Erythroblast (primary cell): ENCODE results near the gene AGTRAP.
A peak's percentile ranks its signal among the peaks of the same experiment; 100 is the strongest.

Source experiments
- DNase-seq, 2 experiments: peaks; one replicate each; lab custom pipeline; 2025; lab: John Stamatoyannopoulos, UW
- GATA1 ChIP-seq: IDR thresholded peaks from 2 replicates; pipeline ENCODE4 v1.6.1; 2011; ENCODE audit warnings: low read depth, mild to moderate bottlenecking, control low read depth, low read length, moderate library complexity
- POLR2A ChIP-seq: IDR thresholded peaks from 2 replicates; pipeline ENCODE4 v1.6.1; 2011; ENCODE audit warnings: mild to moderate bottlenecking, low read length

Gene AGTRAP

GRCh38 chr1:11784993-11785769 is 49.2 kb downstream of the AGTRAP start:
- TF ChIP-seq POLR2A = peak; percentile 63
- no peak for TF ChIP-seq GATA1
- peak; percentile 72 to 80 for DNase-seq

DNA sequence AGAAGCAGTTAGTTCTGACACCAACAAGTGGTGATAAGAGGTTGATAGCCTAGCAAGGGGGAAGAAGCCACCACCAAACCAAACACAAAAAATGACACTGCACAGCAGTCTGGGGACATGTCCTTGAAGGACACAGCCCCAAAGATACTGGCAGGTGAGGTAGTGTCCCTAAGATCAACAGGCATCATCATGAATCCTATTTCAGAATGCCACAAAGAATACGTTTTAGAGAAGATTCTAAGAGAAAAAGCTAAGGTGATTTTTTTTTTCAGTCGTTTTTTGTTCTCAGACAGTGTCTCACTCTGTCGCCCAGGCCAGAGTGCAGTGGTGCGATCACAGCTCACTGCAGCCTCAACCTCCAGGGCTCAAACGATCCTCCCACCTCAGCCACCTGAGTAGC is 50.2 kb downstream of the AGTRAP start:
- no peak for TF ChIP-seq POLR2A
- no peak for TF ChIP-seq GATA1
- DNase-seq = no peak

DNA sequence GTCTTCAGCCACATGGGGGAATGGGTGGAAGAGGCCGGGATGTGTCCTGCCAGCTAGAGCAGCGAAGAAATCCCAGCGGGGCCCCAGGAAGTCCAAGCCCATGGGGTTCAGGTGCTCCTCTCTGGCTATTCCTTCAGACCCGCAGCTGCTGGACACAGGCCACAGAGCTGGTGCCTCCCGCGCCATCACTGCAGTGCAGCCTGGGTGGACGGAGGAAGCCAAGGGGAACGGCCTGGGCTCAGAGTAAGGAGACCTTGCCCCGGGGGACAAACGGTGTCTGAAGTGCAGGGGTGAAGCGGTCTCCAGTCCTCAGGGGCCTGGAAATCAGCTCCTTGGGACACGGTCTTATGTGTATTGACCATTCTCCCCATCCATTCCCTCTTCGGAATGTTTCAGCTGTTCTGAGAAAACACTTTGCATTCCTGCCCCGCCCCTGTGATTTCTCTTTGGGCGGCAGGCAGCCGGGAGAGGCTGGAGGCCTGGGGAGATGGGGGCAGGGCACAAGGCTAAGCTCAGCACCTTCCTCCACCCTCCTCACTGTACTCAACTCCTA is 51.4 kb downstream of the AGTRAP start:
- DNase-seq = peak in 1 of 2 experiments; percentile 43
- TF ChIP-seq GATA1 = no peak
- TF ChIP-seq POLR2A = no peak

GRCh38 chr1:11787804-11788436 is 52.0 kb downstream of the AGTRAP start:
- no peak for DNase-seq
- TF ChIP-seq POLR2A (peak; percentile 59), GATA1 (no peak)

DNA sequence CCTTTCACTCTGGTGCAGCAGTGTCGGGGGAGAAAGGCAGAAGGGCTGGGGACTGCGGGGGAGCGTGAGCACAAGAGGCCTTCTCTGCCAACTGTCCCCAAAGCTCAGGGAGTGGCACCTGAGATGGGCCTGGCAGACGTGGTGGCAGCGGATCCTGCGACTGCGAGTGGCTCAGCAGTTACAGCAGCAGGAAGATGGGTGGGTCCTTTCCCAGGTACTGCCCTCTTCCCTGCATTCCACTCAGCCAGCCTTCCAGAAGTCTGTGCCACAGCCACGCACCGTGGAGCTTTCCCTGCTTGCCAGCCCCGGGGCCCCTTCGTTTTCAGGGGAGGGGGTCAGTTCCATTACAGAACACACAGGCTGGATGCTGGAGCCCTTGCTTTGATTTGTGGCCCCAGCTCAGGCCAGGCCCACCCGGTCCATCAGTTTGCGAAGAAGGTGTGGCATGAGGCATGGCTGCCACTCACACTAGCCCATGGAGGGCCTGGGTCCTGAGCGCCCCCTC is 52.7 kb downstream of the AGTRAP start:
- no peak for DNase-seq
- TF ChIP-seq GATA1 = no peak
- peak; percentile 13 for TF ChIP-seq POLR2A

GRCh38 chr1:11789126-11790067 is 53.5 kb downstream of the AGTRAP start:
- peak; percentile 18 for TF ChIP-seq POLR2A
- no peak for TF ChIP-seq GATA1
- no peak for DNase-seq

GRCh38 chr1:11790101-11790879 is 54.4 kb downstream of the AGTRAP start:
- DNase-seq = no peak
- TF ChIP-seq POLR2A (no peak), GATA1 (no peak)

DNA sequence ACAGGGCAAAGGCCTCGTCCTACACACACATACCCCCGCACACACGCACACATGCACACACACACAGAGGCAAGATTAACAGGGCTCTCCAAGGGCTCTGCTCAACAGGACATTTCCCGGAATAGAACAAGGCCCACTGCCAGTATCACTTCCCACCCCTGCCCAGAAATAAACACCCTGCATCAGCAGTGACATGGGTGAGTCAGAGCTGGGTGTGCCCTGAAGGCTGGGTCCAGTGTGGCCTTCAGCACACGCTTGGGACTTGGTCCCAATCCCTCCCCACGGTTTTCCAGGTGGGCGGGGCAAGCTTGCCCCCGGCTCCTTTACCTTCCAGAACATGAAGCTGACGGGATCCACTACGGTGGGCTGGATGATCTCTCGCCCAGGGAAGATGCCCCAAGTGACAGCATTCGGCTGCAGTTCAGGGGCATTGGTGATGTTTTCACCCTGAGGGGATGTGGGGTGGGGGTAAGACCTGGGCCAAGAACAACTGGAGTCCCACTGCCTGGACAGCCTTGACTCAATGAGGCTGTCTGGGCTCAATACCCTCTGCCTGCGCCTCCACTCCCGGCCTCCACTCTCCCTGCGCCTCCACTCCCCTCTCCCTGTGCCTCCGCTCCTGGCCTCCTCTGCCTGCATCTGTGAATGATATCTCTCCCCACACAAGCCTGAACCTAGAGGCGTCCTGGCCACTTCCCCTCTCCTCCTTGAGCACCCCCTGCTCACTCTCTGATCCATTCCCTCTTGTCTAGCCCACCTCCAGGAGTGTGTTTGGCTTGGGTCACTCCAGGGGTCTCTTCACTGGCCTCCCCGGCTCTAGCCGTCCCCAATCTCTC is 55.2 kb downstream of the AGTRAP start:
- peak; percentile 85 to 92 for DNase-seq
- TF ChIP-seq POLR2A = peak; percentile 70
- TF ChIP-seq GATA1 = no peak

DNA sequence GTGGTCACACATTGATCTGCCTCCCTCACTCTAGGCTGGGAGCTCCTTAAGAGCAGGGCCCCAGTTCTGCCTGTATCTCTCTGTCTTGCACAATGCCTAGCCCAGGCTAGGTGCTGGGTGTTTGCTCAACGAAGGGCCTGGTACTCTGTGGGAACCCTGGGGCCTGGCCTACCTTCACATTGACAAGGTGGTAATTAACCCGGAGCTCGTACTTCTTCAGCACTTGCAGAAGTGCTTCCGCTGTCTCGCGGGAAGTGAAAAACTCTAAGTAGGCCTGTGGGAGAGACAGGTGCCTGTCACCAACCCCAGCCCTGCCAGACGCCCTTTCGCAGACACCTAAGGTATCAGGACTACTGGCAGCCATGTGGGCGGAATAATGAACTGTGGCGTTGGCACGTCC is 56.2 kb downstream of the AGTRAP start:
- DNase-seq = peak in 1 of 2 experiments; percentile 57
- TF ChIP-seq GATA1 (no peak), POLR2A (no peak)

GRCh38 chr1:11793819-11794218 is 57.9 kb downstream of the AGTRAP start:
- TF ChIP-seq POLR2A (no peak), GATA1 (no peak)
- DNase-seq = no peak

DNA sequence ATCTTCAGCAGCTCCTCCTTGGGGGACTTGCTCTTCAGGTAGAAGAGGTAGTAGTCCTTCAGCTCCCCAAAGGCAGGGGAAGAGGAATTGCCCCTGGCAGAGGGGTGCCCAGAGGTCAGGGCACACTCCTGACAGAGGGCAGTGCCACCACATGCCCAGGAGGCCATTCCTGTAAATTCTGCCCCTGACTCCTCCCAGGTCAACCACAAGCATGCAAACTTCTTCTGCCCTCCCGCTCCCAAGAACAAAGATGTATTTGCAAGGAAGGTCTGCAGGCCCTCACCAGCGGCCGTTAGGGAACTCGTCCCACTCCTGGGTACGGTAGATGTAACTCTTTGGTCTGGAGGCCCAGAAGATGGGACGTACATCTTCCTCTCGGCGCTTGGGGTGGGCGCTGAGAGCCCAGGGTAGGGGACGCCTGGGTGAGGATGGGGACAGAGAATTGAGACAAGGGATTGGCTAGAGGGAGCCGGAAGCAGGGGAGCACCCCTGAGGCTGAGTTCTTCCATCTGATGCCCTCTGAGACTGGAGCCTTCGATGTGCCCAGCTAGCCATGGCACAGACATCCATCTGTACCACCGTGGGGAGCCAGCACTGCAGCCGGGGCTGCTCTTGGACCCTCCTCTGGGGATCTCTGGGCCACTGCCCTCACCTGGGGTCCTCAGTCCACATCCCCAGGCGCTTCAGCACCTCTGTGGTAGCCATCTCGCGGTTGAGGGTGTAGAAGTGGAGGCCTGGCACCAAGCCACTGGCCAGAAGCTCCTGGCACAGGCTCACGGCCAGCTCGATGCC is 58.7 kb downstream of the AGTRAP start:
- TF ChIP-seq POLR2A = no peak
- TF ChIP-seq GATA1 = no peak
- no peak for DNase-seq
